GM18498 (cell line): ENCODE results near the gene YPEL5.
A peak's percentile ranks its signal among the peaks of the same experiment; 100 is the strongest.
"Not testable (repeated sequence)": the region's sequence is repeated elsewhere in the genome, so short reads cannot be mapped to it uniquely, and the experiment has no call there.

Experiments
- ATAC-seq: cut with Tn5 transposase; IDR thresholded peaks from one replicate; pipeline ENCODE4 v1.9.1; 2021; ENCODE audit warnings: mild to moderate bottlenecking, moderate library complexity; ENCODE audit not compliant: unreplicated experiment

The YPEL5 gene

GRCh38 chr2:30136764-30137444 is 9.9 kb upstream of the YPEL5 start:
- no peak for ATAC-seq

GRCh38 chr2:30139131-30139870 is 7.5 kb upstream of the YPEL5 start:
- peak; percentile 85 for ATAC-seq

- no peak for ATAC-seq
Observed at GRCh38 chr2:30141136-30141535, 5.7 kb upstream of the YPEL5 start.

- ATAC-seq: no peak
Observed at GRCh38 chr2:30144260-30144659, 2.5 kb upstream of the YPEL5 start.

GRCh38 chr2:30144951-30145350 is 1.9 kb upstream of the YPEL5 start:
- ATAC-seq: not testable (repeated sequence)

- no peak for ATAC-seq
Observed at GRCh38 chr2:30145826-30146336, 926 bp upstream of the YPEL5 start.

GRCh38 chr2:30147196-30147714 is 448 bp downstream of the YPEL5 start:
- peak; percentile 7 for ATAC-seq

- peak; percentile 24 for ATAC-seq
Observed at GRCh38 chr2:30147715-30148610, 1.2 kb downstream of the YPEL5 start.

GRCh38 chr2:30148850-30149249 is 2.0 kb downstream of the YPEL5 start:
- no peak for ATAC-seq

- no peak for ATAC-seq
Observed at GRCh38 chr2:30149513-30149912, 2.7 kb downstream of the YPEL5 start.

GRCh38 chr2:30149976-30150375 is 3.2 kb downstream of the YPEL5 start:
- no peak for ATAC-seq

- no peak for ATAC-seq
Observed at GRCh38 chr2:30150786-30151185, 4.0 kb downstream of the YPEL5 start.

- no peak for ATAC-seq
Observed at GRCh38 chr2:30152385-30152784, 5.6 kb downstream of the YPEL5 start.

- no peak for ATAC-seq
Observed at GRCh38 chr2:30155202-30155601, 8.4 kb downstream of the YPEL5 start.

- ATAC-seq: no peak
Observed at GRCh38 chr2:30155889-30156658, 9.3 kb downstream of the YPEL5 start.

GRCh38 chr2:30157616-30158015 is 10.8 kb downstream of the YPEL5 start:
- no peak for ATAC-seq

GRCh38 chr2:30159766-30160165 is 13.0 kb downstream of the YPEL5 start:
- ATAC-seq: no peak

GRCh38 chr2:30161929-30162706 is 15.3 kb downstream of the YPEL5 start:
- ATAC-seq: no peak

GRCh38 chr2:30162806-30163205 is 16.0 kb downstream of the YPEL5 start:
- no peak for ATAC-seq
